Measurements from ENCODE around the gene TBX21.

The TBX21 gene

GRCh38 chr17:47733047-47733673 lies at the start of gene TBX21:
Gene TBX21 (plus strand): TSS chr17:47733236. CDS start chr17:47733455, 219 bp downstream.
- peak; percentile 94 for DNase-seq

GRCh38 chr17:47684025-47684424 lies 49.0 kb upstream of the TBX21 start:
- no peak for DNase-seq

- no peak for DNase-seq
These were observed 48.4 kb upstream of the TBX21 start for GRCh38 chr17:47684535-47685193.

- DNase-seq = no peak
These were observed 47.3 kb upstream of the TBX21 start for GRCh38 chr17:47685556-47686275.

- DNase-seq = no peak
These were observed 46.8 kb upstream of the TBX21 start for GRCh38 chr17:47686276-47686635.

- DNase-seq = no peak
These were observed 46.2 kb upstream of the TBX21 start for GRCh38 chr17:47686664-47687327.

- DNase-seq = no peak
These were observed 45.7 kb upstream of the TBX21 start for GRCh38 chr17:47687328-47687690.

- no peak for DNase-seq
These were observed 45.3 kb upstream of the TBX21 start for GRCh38 chr17:47687748-47688147.

- DNase-seq = no peak
These were observed 42.9 kb upstream of the TBX21 start for GRCh38 chr17:47690121-47690520.

GRCh38 chr17:47692137-47692894 lies 40.7 kb upstream of the TBX21 start:
- DNase-seq = no peak

- no peak for DNase-seq
These were observed 39.9 kb upstream of the TBX21 start for GRCh38 chr17:47692895-47693730.

GRCh38 chr17:47693731-47694580 lies 39.1 kb upstream of the TBX21 start, which contains the start of gene TBKBP1:
Gene TBKBP1 (plus strand): TSS chr17:47694161. CDS start chr17:47696113, 1,952 bp downstream.
- peak; percentile 63 for DNase-seq

- DNase-seq = peak; percentile 74
These were observed 38.2 kb upstream of the TBX21 start for GRCh38 chr17:47694581-47695428.

- DNase-seq = no peak
These were observed 37.3 kb upstream of the TBX21 start for GRCh38 chr17:47695429-47696376.

- no peak for DNase-seq
These were observed 36.1 kb upstream of the TBX21 start for GRCh38 chr17:47696717-47697642.

GRCh38 chr17:47697906-47698711 lies 34.9 kb upstream of the TBX21 start:
- no peak for DNase-seq
